ENCODE measurements around the gene LBH.

Gene LBH

GRCh38 chr2:30217644-30218337 is 13.5 kb upstream of the LBH start:
- DNase-seq, result no peak

- no peak for DNase-seq
Measured at GRCh38 chr2:30218338-30218713, 13.0 kb upstream of the LBH start.

GRCh38 chr2:30218814-30219213 is 12.5 kb upstream of the LBH start:
- no peak for DNase-seq

GRCh38 chr2:30219886-30220875 is 11.2 kb upstream of the LBH start:
- no peak for DNase-seq

GRCh38 chr2:30221531-30221930 is 9.8 kb upstream of the LBH start:
- DNase-seq, result no peak

GRCh38 chr2:30222031-30222430 is 9.3 kb upstream of the LBH start:
- no peak for DNase-seq

GRCh38 chr2:30222636-30223360 is 8.5 kb upstream of the LBH start:
- DNase-seq, result no peak

GRCh38 chr2:30223413-30223874 is 7.9 kb upstream of the LBH start:
- DNase-seq, result no peak

- no peak for DNase-seq
Measured at GRCh38 chr2:30224151-30224550, 7.2 kb upstream of the LBH start.

GRCh38 chr2:30225131-30225762 is 6.1 kb upstream of the LBH start:
- no peak for DNase-seq

- DNase-seq, result no peak
Measured at GRCh38 chr2:30226144-30227032, 4.9 kb upstream of the LBH start.

- no peak for DNase-seq
Measured at GRCh38 chr2:30229596-30229995, 1.7 kb upstream of the LBH start.

- DNase-seq, result no peak
Measured at GRCh38 chr2:30230497-30231211, 680 bp upstream of the LBH start.

GRCh38 chr2:30231996-30232800 is 864 bp downstream of the LBH start:
- DNase-seq, result peak; percentile 80

GRCh38 chr2:30232801-30233130 is 1.4 kb downstream of the LBH start:
- peak; percentile 48 for DNase-seq

GRCh38 chr2:30233271-30234009 is 2.1 kb downstream of the LBH start:
- DNase-seq, result no peak

- DNase-seq, result no peak
Measured at GRCh38 chr2:30234180-30234971, 3.0 kb downstream of the LBH start.

- peak; percentile 48 for DNase-seq
Measured at GRCh38 chr2:30235008-30235655, 3.8 kb downstream of the LBH start.

Data from effector CD4-positive, alpha-beta T cell (primary cell).